Neural progenitor cell (in vitro differentiated cells): ENCODE data around the gene CDC42EP1. TPM values are rescaled to one million over a fixed set of nuclear protein-coding genes. Genes with fewer than 3 reads are reported as not detected.

Experiments used
- DNase-seq: peaks from one replicate; pipeline ENCODE4 v3.0.0-alpha.2; 2016; ENCODE audit warnings: low spot score
- H2AFZ ChIP-seq: fragments of 200-600 bp; sonication (generic); replicated peaks from 2 replicates; pipeline ENCODE4 v1.6.1; 2016; ENCODE audit warnings: antibody characterized with exemption
- H3F3A ChIP-seq: fragments of 200-600 bp; sonication (generic); 2 replicates; pipeline ENCODE4 v1.6.1; 2016; ENCODE audit warnings: antibody characterized with exemption, low read depth
- H3K27ac ChIP-seq: fragments of 200-600 bp; sonication (generic); 2 replicates; pipeline ENCODE4 v1.5.1; 2016; ENCODE audit warnings: mild to moderate bottlenecking
- H3K27me3 ChIP-seq: fragments of 200-600 bp; sonication (generic); 2 replicates; pipeline ENCODE4 v1.6.1; 2016; ENCODE audit warnings: mild to moderate bottlenecking, moderate library complexity
- H3K36me3 ChIP-seq: fragments of 200-600 bp; sonication (generic); 2 replicates; pipeline ENCODE4 v1.5.1; 2016
- H3K4me1 ChIP-seq: fragments of 200-600 bp; sonication (generic); 2 replicates; pipeline ENCODE4 v1.6.1; 2016; ENCODE audit warnings: mixed run types
- H3K4me2 ChIP-seq: fragments of 200-600 bp; sonication (generic); 2 replicates; pipeline ENCODE4 v1.6.1; 2016
- H3K4me3 ChIP-seq: fragments of 200-600 bp; sonication (generic); 2 replicates; pipeline ENCODE4 v1.5.1; 2016
- H3K79me2 ChIP-seq: fragments of 200-600 bp; sonication (generic); 2 replicates; pipeline ENCODE4 v1.6.1; 2016; ENCODE audit warnings: low read depth
- H3K9ac ChIP-seq: fragments of 200-600 bp; sonication (generic); 2 replicates; pipeline ENCODE4 v1.6.1; 2016
- H3K9me3 ChIP-seq: fragments of 200-600 bp; sonication (generic); 2 replicates; pipeline ENCODE4 v1.5.1; 2016; ENCODE audit warnings: low read depth
- H4K20me1 ChIP-seq: fragments of 200-600 bp; sonication (generic); 2 replicates; pipeline ENCODE4 v1.6.1; 2016; ENCODE audit warnings: low read depth
- H3K27ac Mint-ChIP-seq: 3 replicates; pipeline ENCODE4 v1.8.0; 2021; ENCODE audit warnings: mixed read lengths
- H3K27me3 Mint-ChIP-seq: 2 replicates; pipeline ENCODE4 v1.8.0; 2022; ENCODE audit warnings: low read depth, mild to moderate bottlenecking, inconsistent platforms, moderate library complexity, mixed read lengths; ENCODE audit not compliant: insufficient read depth
- H3K36me3 Mint-ChIP-seq: 3 replicates; pipeline ENCODE4 v1.8.0; 2021; ENCODE audit warnings: mixed read lengths
- H3K4me1 Mint-ChIP-seq: 3 replicates; pipeline ENCODE4 v1.8.0; 2021; ENCODE audit warnings: mixed read lengths
- H3K4me3 Mint-ChIP-seq: 3 replicates; pipeline ENCODE4 v1.8.0; 2021; ENCODE audit warnings: mild to moderate bottlenecking, moderate library complexity, mixed read lengths
- H3K9me3 Mint-ChIP-seq: 3 replicates; pipeline ENCODE4 v1.8.0; 2020; ENCODE audit warnings: mixed read lengths
- CTCF ChIP-seq: fragments of 200-600 bp; sonication (generic); IDR thresholded peaks from 2 replicates; pipeline ENCODE4 v1.5.1; 2017; ENCODE audit warnings: antibody characterized with exemption, mild to moderate bottlenecking
- EZH2 ChIP-seq: fragments of 200-600 bp; sonication (generic); IDR thresholded peaks from 2 replicates; pipeline ENCODE4 v1.6.1; 2017; ENCODE audit warnings: antibody characterized with exemption, mild to moderate bottlenecking, moderate library complexity
- EZH2phosphoT487 ChIP-seq: fragments of 200-600 bp; sonication (generic); IDR thresholded peaks from 2 replicates; pipeline ENCODE4 v1.6.1; 2017; ENCODE audit warnings: antibody characterized with exemption
- total RNA-seq: library from RNA; depleted of rRNA; stranded (reverse); fragments of >200 nt; gene quantifications from 2 replicates; pipeline ENCODE4 v1.2.3, GENCODE V29; 2015; ENCODE audit warnings: low replicate concordance

CDC42EP1 gene
- total RNA-seq, 1 donor from 2014 or later, result 0.84 TPM

GRCh38 chr22:37569009-37569920, 9.0 kb downstream of the CDC42EP1 start:
- H3K4me3 Mint-ChIP-seq, result no peak overlapping the region
- peaks cover 8% of the 10 kb centered on the region for H3K27me3 Mint-ChIP-seq
- Histone ChIP-seq H3K9ac (no peak overlapping the region), H3K36me3 (no peaks in the 10 kb centered on the region), H2AFZ (no peak overlapping the region), H3K4me1 (no peaks in the 10 kb centered on the region), H4K20me1 (no peaks in the 10 kb centered on the region), H3F3A (no peaks in the 10 kb centered on the region), H3K27ac (no peak overlapping the region), H3K27me3 (no peaks in the 10 kb centered on the region), H3K79me2 (no peaks in the 10 kb centered on the region), H3K4me2 (no peak overlapping the region), H3K9me3 (no peaks in the 10 kb centered on the region), H3K4me3 (no peak overlapping the region)
- H3K36me3 Mint-ChIP-seq, result peaks cover 2% of the 10 kb centered on the region
- peak overlapping the region; percentile 69 for H3K27ac Mint-ChIP-seq
- no peak for TF ChIP-seq EZH2
- no peak for TF ChIP-seq CTCF
- no peak for TF ChIP-seq EZH2phosphoT487
- no peak for DNase-seq
- peaks cover 4% of the 10 kb centered on the region for H3K4me1 Mint-ChIP-seq
- no peaks in the 10 kb centered on the region for H3K9me3 Mint-ChIP-seq

- Histone ChIP-seq H3K4me3 (no peak overlapping the region), H2AFZ (no peak overlapping the region), H3K36me3 (no peaks in the 10 kb centered on the region), H3F3A (no peaks in the 10 kb centered on the region), H3K9me3 (no peaks in the 10 kb centered on the region), H3K9ac (no peak overlapping the region), H4K20me1 (no peaks in the 10 kb centered on the region), H3K27ac (no peak overlapping the region), H3K4me1 (no peaks in the 10 kb centered on the region), H3K79me2 (no peaks in the 10 kb centered on the region), H3K27me3 (no peaks in the 10 kb centered on the region), H3K4me2 (no peak overlapping the region)
- Mint-ChIP-seq H3K4me3 (peak overlapping the region; percentile 52), H3K27me3 (peaks cover 8% of the 10 kb centered on the region), H3K4me1 (peaks cover 4% of the 10 kb centered on the region), H3K27ac (peak overlapping the region; percentile 69), H3K36me3 (peaks cover 2% of the 10 kb centered on the region), H3K9me3 (no peaks in the 10 kb centered on the region)
- TF ChIP-seq EZH2, result no peak
- no peak for TF ChIP-seq EZH2phosphoT487
- no peak for TF ChIP-seq CTCF
- no peak for DNase-seq
These were observed 9.8 kb downstream of the CDC42EP1 start for GRCh38 chr22:37569921-37570660.

GRCh38 chr22:37570661-37570976, 10.3 kb downstream of the CDC42EP1 start:
- Histone ChIP-seq H3F3A (no peaks in the 10 kb centered on the region), H3K27ac (no peak overlapping the region), H3K4me3 (no peak overlapping the region), H4K20me1 (no peaks in the 10 kb centered on the region), H3K79me2 (no peaks in the 10 kb centered on the region), H3K9me3 (no peaks in the 10 kb centered on the region), H3K36me3 (no peaks in the 10 kb centered on the region), H3K4me2 (no peak overlapping the region), H3K4me1 (no peaks in the 10 kb centered on the region), H3K9ac (no peak overlapping the region), H2AFZ (no peak overlapping the region), H3K27me3 (no peaks in the 10 kb centered on the region)
- no peak for TF ChIP-seq CTCF
- no peak for TF ChIP-seq EZH2
- no peak for TF ChIP-seq EZH2phosphoT487
- H3K36me3 Mint-ChIP-seq, result peaks cover 2% of the 10 kb centered on the region
- H3K4me3 Mint-ChIP-seq, result peak overlapping the region; percentile 52
- H3K27ac Mint-ChIP-seq, result no peak overlapping the region
- no peaks in the 10 kb centered on the region for H3K9me3 Mint-ChIP-seq
- DNase-seq, result no peak
- peaks cover 8% of the 10 kb centered on the region for H3K27me3 Mint-ChIP-seq
- peaks cover 4% of the 10 kb centered on the region for H3K4me1 Mint-ChIP-seq
